Hematopoietic multipotent progenitor cell treated with erythropoietin and hydrocortisone succinate and interleukin-3 and kit ligand, for 15 days (in vitro differentiated cells): ENCODE measurements around the gene POLD3.

Experiments used
- DNase-seq: peaks from one replicate; pipeline ENCODE4 v3.0.0-alpha.2; 2015; ENCODE audit warnings: low spot score

Gene POLD3, protein sequence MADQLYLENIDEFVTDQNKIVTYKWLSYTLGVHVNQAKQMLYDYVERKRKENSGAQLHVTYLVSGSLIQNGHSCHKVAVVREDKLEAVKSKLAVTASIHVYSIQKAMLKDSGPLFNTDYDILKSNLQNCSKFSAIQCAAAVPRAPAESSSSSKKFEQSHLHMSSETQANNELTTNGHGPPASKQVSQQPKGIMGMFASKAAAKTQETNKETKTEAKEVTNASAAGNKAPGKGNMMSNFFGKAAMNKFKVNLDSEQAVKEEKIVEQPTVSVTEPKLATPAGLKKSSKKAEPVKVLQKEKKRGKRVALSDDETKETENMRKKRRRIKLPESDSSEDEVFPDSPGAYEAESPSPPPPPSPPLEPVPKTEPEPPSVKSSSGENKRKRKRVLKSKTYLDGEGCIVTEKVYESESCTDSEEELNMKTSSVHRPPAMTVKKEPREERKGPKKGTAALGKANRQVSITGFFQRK

DNA sequence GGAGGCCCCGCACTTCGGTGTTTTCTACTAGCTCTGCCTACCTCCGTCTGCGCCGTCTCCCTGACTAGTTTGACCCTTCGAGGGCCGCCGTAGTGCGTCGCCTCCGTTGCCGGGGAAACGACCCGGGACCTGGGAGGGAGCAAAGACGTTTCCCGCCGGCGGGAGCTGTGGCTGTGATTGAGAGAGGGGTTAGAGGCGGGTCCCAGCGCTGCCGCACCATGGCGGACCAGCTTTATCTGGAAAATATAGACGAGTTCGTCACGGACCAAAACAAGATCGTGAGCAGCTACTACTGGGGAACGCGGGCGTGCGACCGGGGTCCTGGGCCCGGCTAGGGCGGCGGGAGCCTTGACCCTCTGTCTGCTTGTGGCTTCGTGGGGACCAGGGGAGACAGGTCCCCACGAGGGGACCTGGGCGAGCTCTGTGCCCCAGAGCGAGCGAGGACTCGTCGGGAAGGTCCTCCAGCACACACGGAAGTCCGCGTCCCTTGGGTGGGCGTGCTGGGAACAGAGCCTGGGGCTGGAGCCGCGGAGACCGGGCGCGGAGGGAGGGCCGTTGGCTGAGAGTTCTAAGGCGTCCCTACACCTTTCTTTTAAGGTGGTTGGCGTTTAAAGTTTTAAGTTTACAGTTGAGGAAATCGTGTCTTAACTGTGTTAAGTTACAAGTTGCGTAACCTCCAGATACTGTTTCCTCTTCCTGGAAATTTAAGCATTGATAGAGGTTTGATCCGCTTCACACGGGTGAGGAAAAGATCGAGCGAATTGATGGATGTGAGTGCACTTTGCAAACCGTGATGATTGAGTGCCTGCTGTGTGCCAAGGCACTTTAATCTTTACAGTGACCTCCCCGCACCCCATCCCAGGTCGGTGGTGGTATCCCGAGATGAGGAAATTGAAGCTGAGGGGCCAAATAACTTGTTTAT is at the start of gene POLD3:
Gene POLD3 (plus strand): TSS at position 142 of the 922 bp plus-strand sequence. CDS start 77 bp downstream, at position 219.
- peak; percentile 83 for DNase-seq

DNA sequence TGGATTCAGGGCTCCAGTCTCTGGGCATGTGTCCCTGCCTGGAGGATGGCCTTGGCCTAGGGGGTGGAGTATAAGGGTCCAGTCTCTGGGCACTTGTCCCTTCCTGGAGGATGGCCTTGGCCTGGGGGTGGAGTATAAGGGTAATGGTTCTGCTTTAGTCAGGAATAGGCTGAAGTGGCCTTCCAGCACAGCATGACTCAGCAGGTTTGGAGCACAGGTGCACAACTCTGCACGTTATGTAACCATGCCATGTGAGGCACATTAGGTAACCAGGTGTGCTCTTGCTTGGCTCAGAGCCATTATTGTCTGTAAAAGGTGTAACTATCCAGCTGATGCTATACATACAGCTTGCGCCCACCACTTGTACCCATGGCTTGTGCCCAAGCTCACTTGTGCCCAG is 48.4 kb upstream of the POLD3 start:
- DNase-seq = no peak

DNA sequence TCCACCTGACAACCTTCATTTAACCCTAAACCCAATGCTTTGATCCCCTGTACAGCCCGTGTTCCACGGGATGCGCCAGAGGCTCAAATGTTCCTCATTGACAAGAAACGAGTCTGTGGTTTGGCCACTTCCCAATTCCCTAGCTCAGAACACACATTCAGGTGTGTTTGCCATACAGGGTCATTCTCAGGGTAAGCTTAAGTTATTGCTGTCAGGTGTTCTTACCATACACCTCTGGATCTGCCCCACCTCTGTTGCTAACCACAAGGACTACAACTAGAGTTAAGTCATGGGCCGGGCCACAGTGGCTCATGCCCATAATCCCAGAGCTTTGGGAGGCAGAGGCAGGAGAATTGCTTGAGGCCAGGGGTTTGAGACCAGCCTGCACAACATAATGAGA is 45.6 kb upstream of the POLD3 start:
- no peak for DNase-seq

DNA sequence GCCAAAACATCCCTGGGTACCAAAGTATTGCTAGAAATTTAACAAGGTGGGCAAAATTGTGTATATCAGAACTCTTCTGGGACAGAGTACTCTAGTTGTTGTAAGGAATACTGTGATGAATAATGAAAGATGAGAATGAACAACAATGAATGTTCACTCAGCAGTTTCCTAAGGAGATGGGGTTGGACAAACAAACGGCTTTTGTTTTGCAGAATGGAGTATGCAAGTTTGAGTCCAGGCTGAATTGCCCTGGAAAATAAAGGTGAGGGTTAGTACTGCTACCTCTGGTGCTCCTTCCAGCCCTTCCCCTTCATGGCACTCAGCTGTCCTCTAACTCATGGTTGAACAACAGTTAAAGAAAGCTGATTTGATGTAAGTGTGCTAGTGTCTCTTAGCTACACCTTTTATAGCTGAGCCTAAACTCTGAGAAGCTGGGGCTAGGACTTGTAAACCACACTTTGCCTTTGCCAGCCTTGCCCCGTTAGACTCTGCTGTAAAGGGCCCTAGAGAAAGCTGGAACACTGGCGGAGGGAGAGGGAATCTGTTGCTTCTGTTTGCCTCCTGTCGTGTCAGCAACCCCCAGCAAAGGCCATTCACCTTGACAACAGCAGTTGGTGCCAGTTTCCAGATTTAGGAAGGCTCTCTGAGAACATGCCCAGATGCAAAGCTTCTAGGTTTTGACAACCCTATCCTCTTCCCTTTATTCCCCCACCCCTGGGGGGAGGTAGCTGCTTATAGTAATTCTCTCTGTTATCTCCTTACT is 41.2 kb upstream of the POLD3 start:
- no peak for DNase-seq

DNA sequence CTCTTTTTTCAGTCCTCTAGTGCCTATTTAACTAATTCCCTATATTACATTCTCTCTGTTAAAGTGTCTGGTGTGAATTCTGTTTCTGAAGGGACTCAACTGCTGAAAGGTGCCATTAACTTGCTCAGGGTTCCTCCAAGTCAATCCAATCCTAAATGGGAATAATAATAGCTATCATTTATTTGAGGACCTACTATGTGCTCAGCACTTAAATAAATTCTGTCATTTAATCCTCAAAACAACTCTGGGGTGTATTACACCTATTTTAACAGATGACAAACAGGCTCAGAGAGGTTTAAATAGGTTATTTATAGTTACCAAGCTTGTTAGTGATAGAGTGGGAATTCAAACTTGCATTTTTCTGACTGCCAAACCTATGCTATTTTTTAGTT is 40.6 kb upstream of the POLD3 start:
- no peak for DNase-seq

DNA sequence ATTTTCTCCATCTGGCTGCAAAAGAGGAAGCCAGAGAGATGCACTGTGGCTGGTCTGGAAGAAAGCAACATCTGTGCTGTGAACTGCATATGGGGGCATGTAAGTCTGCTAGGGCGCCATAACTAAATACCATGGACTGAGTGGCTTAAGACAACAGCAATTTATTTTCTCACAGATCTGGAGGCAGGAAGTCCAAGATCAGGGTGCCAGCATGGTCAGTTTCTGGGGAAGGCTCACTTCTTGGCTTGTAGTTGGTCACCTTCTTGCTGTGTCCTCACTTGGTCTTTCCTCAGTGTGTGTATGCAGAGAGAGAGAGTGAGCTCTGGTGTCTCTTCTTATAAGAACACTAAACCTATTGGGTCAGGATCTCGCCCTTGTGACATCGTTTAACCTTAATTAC is 34.9 kb upstream of the POLD3 start:
- DNase-seq = no peak

DNA sequence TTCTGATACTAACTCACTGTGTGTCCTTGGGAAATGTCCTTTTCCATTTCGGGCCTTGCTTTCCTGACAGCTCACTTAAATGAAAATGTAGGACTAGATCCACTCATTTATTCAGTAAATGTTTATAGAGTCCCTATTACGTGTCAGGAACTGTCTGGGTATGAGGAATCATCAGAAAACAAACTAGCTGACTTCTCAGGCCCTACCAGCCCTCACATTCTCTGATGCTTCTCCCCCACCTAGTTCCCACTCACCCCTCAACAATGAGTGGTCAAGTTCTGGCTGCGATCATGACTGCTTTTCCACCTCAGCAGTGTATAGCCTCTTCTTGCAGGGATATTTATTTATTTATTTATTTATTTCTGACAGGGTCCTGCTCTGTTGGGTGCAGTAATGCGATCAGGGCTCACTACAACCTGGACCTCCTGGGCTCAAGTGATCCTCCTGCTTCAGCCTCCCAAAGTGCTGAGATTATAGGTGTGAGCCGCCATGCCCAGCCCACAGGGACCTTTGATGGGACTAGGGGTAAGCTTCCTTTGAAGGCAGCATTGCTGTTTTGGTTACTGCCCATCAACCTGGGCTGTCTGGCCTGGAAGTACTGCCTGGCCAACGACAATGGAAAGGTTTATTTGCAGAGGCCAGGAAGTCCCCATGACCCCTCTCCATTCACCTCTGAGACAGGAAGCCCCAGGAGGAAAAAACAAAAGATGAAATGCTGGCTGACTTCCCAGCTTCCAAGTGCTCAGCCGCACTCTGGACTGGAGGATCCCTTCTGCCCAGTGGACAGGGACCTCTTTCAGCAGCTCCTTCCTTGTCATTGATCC is 33.1 kb upstream of the POLD3 start:
- DNase-seq = no peak

DNA sequence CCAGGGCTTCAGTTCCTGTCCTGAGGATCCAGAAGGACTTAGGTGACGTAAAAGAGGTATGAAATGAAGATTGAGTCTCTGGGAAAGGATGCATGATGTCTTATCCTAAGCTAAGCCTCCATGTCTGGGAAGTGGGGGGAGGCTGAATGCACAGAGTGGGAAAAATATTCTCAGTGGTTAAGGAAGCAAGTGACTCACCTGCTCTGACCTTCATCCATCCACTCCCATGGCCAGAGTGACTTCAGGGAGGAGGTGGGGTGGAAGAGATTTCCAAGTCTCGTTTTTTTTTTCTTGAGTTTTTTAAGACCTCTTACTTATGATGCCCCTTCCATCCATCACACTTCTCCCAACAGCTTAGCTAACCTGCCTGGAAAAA is 32.5 kb upstream of the POLD3 start:
- DNase-seq = no peak

DNA sequence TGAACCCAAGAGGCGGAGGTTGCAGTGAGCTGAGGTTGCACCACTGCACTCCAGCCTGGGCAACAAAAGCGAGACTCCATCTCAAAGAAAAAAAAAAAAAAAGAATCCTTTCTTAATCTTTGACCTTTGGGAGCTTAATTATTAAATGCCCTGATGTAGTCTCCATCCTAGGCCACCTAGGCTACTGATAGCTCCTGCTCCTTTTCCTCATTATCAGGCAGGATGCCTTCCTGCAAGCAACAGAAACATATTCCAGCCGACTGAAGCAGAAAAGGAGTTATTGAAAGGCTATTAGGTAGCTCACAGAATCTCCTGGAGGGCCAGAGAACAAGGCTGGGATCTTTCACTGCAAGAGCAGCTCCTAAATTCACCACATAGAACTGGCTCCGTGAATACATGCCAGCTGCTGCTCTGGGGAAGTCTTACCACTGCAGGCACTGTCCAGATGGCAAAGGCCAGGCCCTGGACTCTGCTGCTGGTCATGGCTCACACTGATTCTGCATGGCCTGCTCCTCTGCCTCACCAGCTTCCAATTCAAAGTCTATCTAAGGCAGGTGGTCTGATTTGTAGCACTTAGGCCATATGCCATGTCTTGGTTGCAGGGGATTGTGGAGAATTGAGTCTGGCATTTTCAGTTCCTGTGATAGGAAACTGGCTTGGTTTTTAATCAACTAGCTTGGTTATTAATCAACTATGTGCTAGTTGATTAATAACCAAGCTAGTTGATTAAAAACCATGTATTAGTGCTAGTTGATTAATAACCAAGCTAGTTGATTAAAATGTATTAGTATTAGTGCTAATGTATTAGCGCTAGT is 26.0 kb upstream of the POLD3 start:
- no peak for DNase-seq

DNA sequence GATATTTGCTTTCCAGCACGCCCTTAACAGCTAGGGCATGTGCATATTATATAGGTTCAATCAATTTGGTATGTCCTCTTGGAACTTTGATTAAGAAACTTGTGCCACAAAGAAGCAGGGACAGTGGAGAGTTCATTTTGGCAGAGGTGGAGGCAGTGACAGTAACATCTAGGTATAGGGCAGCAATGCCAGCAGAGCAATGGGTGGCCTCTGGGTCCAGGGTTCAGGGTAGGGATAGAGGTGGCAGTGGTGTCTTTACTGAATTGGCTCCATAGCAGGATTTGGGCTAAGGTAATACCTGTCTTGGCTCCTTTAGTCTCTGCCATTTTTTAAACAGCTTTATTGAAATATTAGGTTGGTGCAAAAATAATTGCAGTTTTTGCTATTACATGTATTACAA is 24.4 kb upstream of the POLD3 start:
- no peak for DNase-seq

DNA sequence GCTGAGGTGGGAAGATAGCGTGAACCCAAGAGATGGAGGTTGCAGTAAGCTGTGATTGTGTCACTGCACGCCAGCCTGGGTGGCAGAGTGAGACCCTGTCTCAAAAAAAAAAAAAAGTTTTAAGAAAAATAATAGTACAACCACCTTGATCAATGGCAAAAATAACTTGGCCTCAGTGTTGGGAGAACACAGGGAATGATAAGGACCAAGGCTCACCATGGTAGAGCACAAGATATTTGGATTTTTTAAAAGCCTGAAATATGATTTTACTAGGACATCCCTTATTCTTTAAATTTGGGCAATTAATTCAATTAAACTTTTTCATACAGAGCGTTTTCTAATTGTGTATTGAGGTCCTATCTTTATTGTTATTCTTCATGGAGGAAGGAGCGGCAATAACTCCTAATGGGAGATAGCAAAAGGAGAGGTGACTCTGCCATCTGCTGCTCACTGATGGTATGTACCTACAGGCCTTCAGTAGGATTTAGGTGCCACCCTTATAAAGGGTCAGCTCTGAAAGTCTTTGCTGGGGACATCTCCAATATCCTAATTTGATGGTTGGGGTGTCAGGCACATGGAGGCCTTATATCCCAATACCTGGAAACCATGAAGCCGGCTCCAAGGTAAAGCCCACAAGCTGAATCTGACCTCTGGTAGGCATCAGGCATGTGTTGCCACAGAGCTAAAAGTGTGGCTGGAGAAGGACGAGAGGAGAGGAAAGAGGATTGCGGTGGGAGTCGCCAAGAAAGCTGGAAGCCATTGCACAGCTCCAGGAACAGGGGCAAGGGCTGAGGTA is 21.9 kb upstream of the POLD3 start:
- peak; percentile 66 for DNase-seq

DNA sequence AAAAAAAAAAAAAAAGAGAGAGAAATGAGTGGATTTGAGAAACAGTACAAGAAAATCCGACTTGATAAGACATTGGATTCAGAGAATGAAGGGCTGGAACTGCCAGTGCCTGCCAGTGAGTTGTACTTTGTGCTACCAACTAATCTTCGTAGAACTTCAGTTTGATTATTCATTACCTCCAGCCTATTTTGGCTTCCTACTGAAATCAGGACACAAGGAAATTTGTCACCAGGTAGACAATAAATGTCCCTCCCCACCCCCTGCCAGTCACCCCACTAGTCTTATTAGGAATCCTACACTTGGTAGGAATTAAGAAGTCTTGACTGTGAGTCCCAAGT is 21.4 kb upstream of the POLD3 start:
- DNase-seq = no peak

DNA sequence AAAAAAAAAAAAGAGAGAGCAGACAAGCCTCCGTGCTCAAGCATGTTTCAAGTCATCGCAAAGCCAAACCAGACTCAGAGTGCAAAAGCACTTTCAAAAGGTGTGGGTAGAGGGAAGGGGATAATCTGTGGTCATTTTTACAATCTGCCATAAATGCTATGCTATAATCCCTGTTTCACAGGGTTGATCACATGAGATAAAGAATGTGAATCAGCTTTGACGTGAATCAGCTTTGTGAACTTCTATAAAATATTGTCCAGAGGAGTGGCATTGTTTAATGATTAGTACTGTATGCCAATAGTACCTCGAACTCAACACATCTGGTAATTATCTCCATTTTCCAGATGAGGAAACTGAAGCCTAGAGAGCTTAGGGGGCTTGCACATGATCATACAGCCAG is 20.0 kb upstream of the POLD3 start:
- no peak for DNase-seq

DNA sequence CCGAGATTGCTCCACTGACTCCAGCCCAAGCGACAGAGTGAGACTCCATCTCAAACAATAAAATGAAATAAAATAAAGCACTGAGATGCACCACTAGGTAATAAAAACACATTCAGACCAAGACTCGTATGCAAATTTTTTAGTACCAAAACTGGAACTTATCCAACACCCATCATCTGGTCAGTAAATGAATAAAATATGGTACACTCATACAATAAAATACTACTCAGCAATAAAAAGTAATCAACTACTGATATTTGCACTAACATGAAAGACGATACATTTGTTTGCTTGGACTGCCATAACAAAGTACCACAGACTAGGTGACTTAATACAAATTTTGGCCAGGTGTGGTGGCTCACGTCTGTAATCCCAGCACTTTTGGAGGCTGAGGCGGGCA is 17.8 kb upstream of the POLD3 start:
- DNase-seq = no peak

DNA sequence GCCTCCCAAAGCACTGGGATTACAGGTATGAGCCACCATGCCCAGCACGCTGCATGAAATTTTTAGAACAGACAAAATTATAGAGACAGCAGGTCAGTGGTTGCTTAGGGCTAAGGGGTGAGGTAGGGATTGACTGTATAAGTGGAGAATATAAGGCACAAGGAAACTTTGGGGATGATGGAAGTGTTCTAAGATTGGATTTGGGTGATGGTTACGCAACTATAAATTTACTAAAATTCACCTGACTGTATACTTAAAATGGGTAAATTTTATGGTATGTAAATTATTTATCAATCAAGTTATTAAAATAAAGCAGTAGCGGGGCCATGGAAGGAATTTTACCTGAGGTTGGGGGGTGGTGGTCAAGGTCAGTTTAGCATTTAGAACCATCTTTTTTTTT is 16.4 kb upstream of the POLD3 start:
- no peak for DNase-seq

DNA sequence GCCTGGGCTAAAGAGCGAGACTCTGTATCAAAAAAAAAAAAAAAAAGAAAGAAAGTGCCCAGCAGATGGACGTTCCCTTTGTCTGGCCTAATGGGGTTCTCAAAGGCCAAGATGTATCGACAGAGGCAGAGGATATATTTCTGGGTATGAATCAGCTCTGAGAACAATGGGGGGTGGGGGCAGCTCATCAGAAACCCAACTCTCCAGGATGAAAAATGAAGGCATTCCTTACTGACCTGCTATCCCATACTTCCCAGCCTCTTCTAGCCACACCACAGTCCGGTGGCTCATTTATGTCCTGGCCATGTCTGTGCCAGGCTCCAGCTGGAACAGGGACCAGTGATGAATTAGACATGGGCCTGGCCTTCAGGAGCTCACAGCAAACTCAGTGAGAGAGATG is 15.2 kb upstream of the POLD3 start:
- DNase-seq = no peak

DNA sequence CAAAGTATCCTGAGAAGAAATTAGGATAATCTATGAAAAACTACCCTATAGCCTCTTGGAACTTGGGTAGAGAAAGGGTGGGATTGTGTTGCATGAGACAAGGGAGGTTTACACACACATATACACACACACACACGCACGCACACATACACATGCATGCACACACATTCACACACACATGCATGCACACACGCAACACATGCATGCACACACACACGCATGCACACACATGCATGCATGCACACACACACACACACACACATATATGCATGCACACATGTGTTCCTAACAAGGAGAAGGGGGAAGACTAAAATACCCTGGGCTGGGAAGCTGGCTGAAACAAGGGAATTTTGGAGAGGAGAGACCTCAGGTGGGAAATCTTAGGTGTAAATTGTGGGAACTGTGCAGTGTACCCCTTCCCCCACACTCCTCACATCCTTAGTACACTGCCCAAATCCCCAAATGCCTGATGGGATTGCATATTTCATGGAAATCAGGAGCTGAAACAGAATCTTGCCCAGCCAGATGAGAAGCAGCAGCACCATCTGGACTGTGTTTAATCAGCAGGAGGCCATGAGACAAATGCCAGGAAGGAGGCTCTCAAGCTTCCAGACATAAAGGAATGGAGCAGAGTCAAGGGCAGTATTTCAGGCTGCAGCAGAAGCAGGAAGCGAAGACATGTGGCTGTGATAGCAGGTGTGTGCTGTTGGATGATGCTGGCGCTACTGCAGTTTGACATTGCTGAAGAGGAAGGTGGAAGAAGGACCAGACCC is 14.6 kb upstream of the POLD3 start:
- DNase-seq = no peak

DNA sequence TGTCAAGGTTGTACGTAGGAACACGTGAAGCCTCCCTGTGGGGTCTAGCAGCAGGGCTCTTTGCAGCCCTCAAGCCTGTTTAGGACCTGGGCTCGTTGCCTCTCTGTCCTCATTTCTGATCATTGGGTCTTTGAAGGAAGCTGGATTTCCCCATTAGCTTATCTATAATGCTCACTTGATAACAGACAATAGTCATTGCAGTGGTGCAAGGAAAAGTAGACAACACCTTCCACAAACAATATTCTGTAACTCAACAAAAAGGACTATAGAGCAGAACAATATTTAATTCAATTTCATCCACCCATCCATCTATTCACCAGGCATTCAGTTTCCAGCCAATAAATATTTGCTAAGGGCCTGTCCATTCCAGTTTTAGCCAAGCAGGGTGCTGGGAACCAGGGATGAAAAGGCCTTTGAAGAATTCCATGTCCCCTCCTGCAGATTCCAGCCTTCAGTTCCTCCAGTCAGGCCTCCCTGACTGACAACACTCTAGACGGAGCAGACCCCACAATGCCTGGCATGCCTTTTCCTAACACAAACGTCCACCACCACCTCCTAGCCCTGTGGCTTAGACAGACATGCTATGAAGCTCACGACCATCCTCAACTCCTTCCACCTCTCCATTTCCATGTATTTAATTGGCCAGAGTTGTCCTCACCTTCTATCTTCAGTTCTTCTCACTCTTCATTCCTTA is 12.7 kb upstream of the POLD3 start:
- no peak for DNase-seq
